ENCODE results near the gene WNT11. TPM values are rescaled to one million over a fixed set of nuclear protein-coding genes. Genes with fewer than 3 reads are reported as not detected.

WNT11 gene
- total RNA-seq, 1 experiment from 2014 or later, result not detected

DNA sequence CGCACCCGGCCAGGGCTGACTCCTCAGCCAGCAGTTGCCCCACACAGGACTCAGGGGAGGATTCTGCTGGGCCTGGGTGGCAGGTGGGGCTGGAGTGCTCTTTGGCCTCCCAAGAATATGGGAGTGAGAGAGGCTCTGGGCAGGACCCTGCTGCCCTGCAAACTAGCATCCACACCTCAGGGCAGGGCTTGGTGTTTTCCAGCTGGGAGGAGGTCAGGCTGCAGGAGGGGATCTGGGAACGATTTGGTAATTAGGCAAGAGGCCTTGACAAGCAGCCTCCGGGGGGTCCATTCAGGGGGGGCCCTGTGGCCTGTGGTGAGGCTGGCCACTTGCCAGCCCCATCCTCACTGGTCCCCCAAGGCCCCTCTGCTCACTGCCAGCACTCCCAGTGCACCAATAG is 35.8 kb downstream of the WNT11 start:
- H3K79me2 ChIP-seq (ENCODE audit: low read depth), result no peaks in the 10 kb centered on the region
- no peaks in the 10 kb centered on the region for H3F3A ChIP-seq (ENCODE audit: insufficient read depth, low read depth)
- no peak for DNase-seq
- no TSS peak for BruUV-seq (replicated peaks)
- H4K20me1 ChIP-seq (ENCODE audit: insufficient read depth), result no peaks in the 10 kb centered on the region
- ChIA-PET POLR2A (ENCODE audit: unreplicated experiment) (no interaction called here), CTCF (no interaction called here)
- no peaks in the 10 kb centered on the region for H3K36me3 ChIP-seq (ENCODE audit: low read depth)
- H3K9me3 ChIP-seq (ENCODE audit: insufficient read depth, low read depth), result no peaks in the 10 kb centered on the region
- H3K9me2 ChIP-seq (ENCODE audit: insufficient read depth), result no peaks in the 10 kb centered on the region
- TF ChIP-seq CTCF (conservative IDR thresholded peaks at IDR 0.05), result no peak
- TF ChIP-seq EZH2 (IDR thresholded peaks at IDR 0.05; ENCODE audit: low read depth), result no peak
- no peak overlapping the region for H3K4me3 ChIP-seq
- H3K4me2 ChIP-seq, result no peak overlapping the region
- H3K27ac ChIP-seq, result no peak overlapping the region
- no peaks in the 10 kb centered on the region for H3K27me3 ChIP-seq (ENCODE audit: insufficient read depth, low read depth)
- no peaks in the 10 kb centered on the region for H3K4me1 ChIP-seq (replicated peaks; ENCODE audit: insufficient read depth)
- no peak overlapping the region for H2AFZ ChIP-seq
- intact Hi-C loops (cut with micrococcal nuclease; ENCODE audit: unreplicated experiment), result no loop called here

- CTCF ChIA-PET, result no interaction called here
- Histone ChIP-seq H2AFZ (no peak overlapping the region), H4K20me1 (ENCODE audit: insufficient read depth) (no peaks in the 10 kb centered on the region), H3K27me3 (ENCODE audit: insufficient read depth, low read depth) (no peaks in the 10 kb centered on the region), H3K36me3 (ENCODE audit: low read depth) (no peaks in the 10 kb centered on the region), H3K4me1 (replicated peaks; ENCODE audit: insufficient read depth) (no peaks in the 10 kb centered on the region), H3K9me2 (ENCODE audit: insufficient read depth) (no peaks in the 10 kb centered on the region), H3K27ac (no peak overlapping the region), H3K4me3 (no peak overlapping the region), H3K9me3 (ENCODE audit: insufficient read depth, low read depth) (no peaks in the 10 kb centered on the region), H3K4me2 (no peak overlapping the region), H3F3A (ENCODE audit: insufficient read depth, low read depth) (no peaks in the 10 kb centered on the region), H3K79me2 (ENCODE audit: low read depth) (no peaks in the 10 kb centered on the region)
- TF ChIP-seq CTCF (conservative IDR thresholded peaks at IDR 0.05), result no peak
- TF ChIP-seq EZH2 (IDR thresholded peaks at IDR 0.05; ENCODE audit: low read depth), result no peak
- no TSS peak for BruUV-seq (replicated peaks)
- intact Hi-C loops (cut with micrococcal nuclease; ENCODE audit: unreplicated experiment), result no loop called here
- POLR2A ChIA-PET (ENCODE audit: unreplicated experiment), result no interaction called here
- DNase-seq, result no peak
These were observed 36.8 kb downstream of the WNT11 start for GRCh38 chr11:76169473-76169896.

- no peak overlapping the region for H3K4me3 ChIP-seq
- no peak for DNase-seq
- no peaks in the 10 kb centered on the region for H3K36me3 ChIP-seq (ENCODE audit: low read depth)
- H3F3A ChIP-seq (ENCODE audit: insufficient read depth, low read depth), result no peaks in the 10 kb centered on the region
- BruUV-seq (replicated peaks), result no TSS peak
- ChIA-PET POLR2A (ENCODE audit: unreplicated experiment) (no interaction called here), CTCF (no interaction called here)
- intact Hi-C loops (cut with micrococcal nuclease; ENCODE audit: unreplicated experiment), result no loop called here
- no peak overlapping the region for H2AFZ ChIP-seq
- no peaks in the 10 kb centered on the region for H4K20me1 ChIP-seq (ENCODE audit: insufficient read depth)
- H3K4me2 ChIP-seq, result no peak overlapping the region
- no peaks in the 10 kb centered on the region for H3K79me2 ChIP-seq (ENCODE audit: low read depth)
- no peak overlapping the region for H3K27ac ChIP-seq
- H3K4me1 ChIP-seq (replicated peaks; ENCODE audit: insufficient read depth), result no peaks in the 10 kb centered on the region
- no peaks in the 10 kb centered on the region for H3K27me3 ChIP-seq (ENCODE audit: insufficient read depth, low read depth)
- TF ChIP-seq CTCF (conservative IDR thresholded peaks at IDR 0.05) (no peak), EZH2 (IDR thresholded peaks at IDR 0.05; ENCODE audit: low read depth) (no peak)
- H3K9me2 ChIP-seq (ENCODE audit: insufficient read depth), result no peaks in the 10 kb centered on the region
- no peaks in the 10 kb centered on the region for H3K9me3 ChIP-seq (ENCODE audit: insufficient read depth, low read depth)
These were observed 38.7 kb downstream of the WNT11 start for GRCh38 chr11:76167590-76167989.

Data from PC-9 (cell line).